Measurements from ENCODE around the gene DEFB125.

Gene DEFB125

GRCh38 chr20:142290-142689 is 54.8 kb downstream of the DEFB125 start, which contains the start of gene DEFB126:
Gene DEFB126, plus strand, starts transcription at chr20:142590. Its CDS starts 39 bp downstream, at chr20:142629.
- no peak within 1 kb of the TSS for H3K27ac ChIP-seq
- H3K4me3 ChIP-seq, result no peak within 1 kb of the TSS

GRCh38 chr20:145877-146276 is 58.4 kb downstream of the DEFB125 start:
- Histone ChIP-seq H3K4me3 (no peak overlapping the region), H3K27ac (no peak overlapping the region)
